OCI-LY1 (cell line): ENCODE measurements around the gene ABHD1.

Experiments
- EZH2 ChIP-seq: fragments of 200-600 bp; sonication (generic), shearing (Covaris generic); IDR thresholded peaks from 2 replicates; pipeline ENCODE4 v1.8.0; 2017; ENCODE audit warnings: borderline replicate concordance, mixed run types, mild to moderate bottlenecking, antibody characterized with exemption, low read length, moderate library complexity, mixed read lengths
- TF ChIP-seq, protein P1 (sequence below): fragments of 200-600 bp; sonication (generic), shearing (Covaris generic); IDR thresholded peaks from 2 replicates; pipeline ENCODE4 v1.5.1; 2017; ENCODE audit warnings: mild to moderate bottlenecking, antibody characterized with exemption, low read length, moderate library complexity, mixed read lengths

GRCh38 chr2:27118525-27119329, 4.9 kb upstream of the ABHD1 start, which contains the start of gene CGREF1:
- TF ChIP-seq, protein P1, sequence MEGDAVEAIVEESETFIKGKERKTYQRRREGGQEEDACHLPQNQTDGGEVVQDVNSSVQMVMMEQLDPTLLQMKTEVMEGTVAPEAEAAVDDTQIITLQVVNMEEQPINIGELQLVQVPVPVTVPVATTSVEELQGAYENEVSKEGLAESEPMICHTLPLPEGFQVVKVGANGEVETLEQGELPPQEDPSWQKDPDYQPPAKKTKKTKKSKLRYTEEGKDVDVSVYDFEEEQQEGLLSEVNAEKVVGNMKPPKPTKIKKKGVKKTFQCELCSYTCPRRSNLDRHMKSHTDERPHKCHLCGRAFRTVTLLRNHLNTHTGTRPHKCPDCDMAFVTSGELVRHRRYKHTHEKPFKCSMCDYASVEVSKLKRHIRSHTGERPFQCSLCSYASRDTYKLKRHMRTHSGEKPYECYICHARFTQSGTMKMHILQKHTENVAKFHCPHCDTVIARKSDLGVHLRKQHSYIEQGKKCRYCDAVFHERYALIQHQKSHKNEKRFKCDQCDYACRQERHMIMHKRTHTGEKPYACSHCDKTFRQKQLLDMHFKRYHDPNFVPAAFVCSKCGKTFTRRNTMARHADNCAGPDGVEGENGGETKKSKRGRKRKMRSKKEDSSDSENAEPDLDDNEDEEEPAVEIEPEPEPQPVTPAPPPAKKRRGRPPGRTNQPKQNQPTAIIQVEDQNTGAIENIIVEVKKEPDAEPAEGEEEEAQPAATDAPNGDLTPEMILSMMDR, result no peak
- TF ChIP-seq EZH2, result no peak
